Raji (cell line): ENCODE measurements around the gene ACTR3C.

Source experiments
- POLR2A ChIP-seq: IDR thresholded peaks from 2 replicates; pipeline ENCODE4 v1.6.1; 2011; ENCODE audit warnings: low read depth, low read length, control low read depth; ENCODE audit not compliant: insufficient read depth

The ACTR3C gene

GRCh38 chr7:150322833-150323681 is at the start of gene ACTR3C, which contains the start of gene LRRC61:
Gene ACTR3C, minus strand, starts transcription at chr7:150323545. Its CDS starts 28,249 bp downstream, at chr7:150295296.
Gene LRRC61, plus strand, starts transcription at chr7:150323355. Its CDS starts 13,507 bp downstream, at chr7:150336862.
- peak; percentile 81 for TF ChIP-seq POLR2A

- no peak for TF ChIP-seq POLR2A
Measured at GRCh38 chr7:150372271-150373048, 49.1 kb upstream of the ACTR3C start.

GRCh38 chr7:150371996-150372270 is 48.6 kb upstream of the ACTR3C start:
- no peak for TF ChIP-seq POLR2A

- TF ChIP-seq POLR2A, result no peak
Measured at GRCh38 chr7:150371131-150371995, 48.0 kb upstream of the ACTR3C start.

- no peak for TF ChIP-seq POLR2A
Measured at GRCh38 chr7:150370612-150371071, 47.3 kb upstream of the ACTR3C start.

GRCh38 chr7:150369748-150370501 is 46.6 kb upstream of the ACTR3C start:
- TF ChIP-seq POLR2A, result no peak

GRCh38 chr7:150368884-150369747 is 45.8 kb upstream of the ACTR3C start:
- TF ChIP-seq POLR2A, result peak; percentile 45; the same call in 1 of the 2 replicates

- peak; percentile 63 for TF ChIP-seq POLR2A
Measured at GRCh38 chr7:150368096-150368883, 44.9 kb upstream of the ACTR3C start, which contains the start of gene REPIN1. Gene REPIN1, plus strand, starts transcription at chr7:150368822. Its CDS starts 890 bp downstream, at chr7:150369712.

- no peak; the same call in 1 of the 2 replicates for TF ChIP-seq POLR2A
Measured at GRCh38 chr7:150367677-150368095, 44.3 kb upstream of the ACTR3C start.

- no peak for TF ChIP-seq POLR2A
Measured at GRCh38 chr7:150365673-150366398, 42.5 kb upstream of the ACTR3C start.

- no peak for TF ChIP-seq POLR2A
Measured at GRCh38 chr7:150365194-150365593, 41.8 kb upstream of the ACTR3C start.

GRCh38 chr7:150363872-150364271 is 40.5 kb upstream of the ACTR3C start:
- no peak for TF ChIP-seq POLR2A

- no peak for TF ChIP-seq POLR2A
Measured at GRCh38 chr7:150363370-150363769, 40.0 kb upstream of the ACTR3C start.
